HG03575 (cell line): ENCODE measurements around the gene ACTN1.

Source experiments
- ATAC-seq: cut with Tn5 transposase; IDR thresholded peaks from one replicate; pipeline ENCODE4 v1.9.1; 2021; ENCODE audit not compliant: unreplicated experiment, insufficient number of reproducible peaks, low FRiP score; ENCODE audit errors: extremely low read depth

ACTN1 gene

GRCh38 chr14:68941820-68942219 lies 37.3 kb downstream of the ACTN1 start:
- no peak for ATAC-seq

GRCh38 chr14:68940614-68941185 lies 38.4 kb downstream of the ACTN1 start:
- no peak for ATAC-seq

- ATAC-seq, result no peak
Measured at GRCh38 chr14:68939893-68940613, 39.0 kb downstream of the ACTN1 start.

- no peak for ATAC-seq
Measured at GRCh38 chr14:68939181-68939892, 39.8 kb downstream of the ACTN1 start.

- ATAC-seq, result no peak
Measured at GRCh38 chr14:68938271-68939150, 40.6 kb downstream of the ACTN1 start.

GRCh38 chr14:68937471-68938270 lies 41.4 kb downstream of the ACTN1 start:
- ATAC-seq, result no peak

GRCh38 chr14:68936980-68937379 lies 42.1 kb downstream of the ACTN1 start:
- no peak for ATAC-seq

GRCh38 chr14:68936476-68936875 lies 42.6 kb downstream of the ACTN1 start:
- ATAC-seq, result no peak

GRCh38 chr14:68935761-68936214 lies 43.3 kb downstream of the ACTN1 start:
- no peak for ATAC-seq

GRCh38 chr14:68934066-68934465 lies 45.0 kb downstream of the ACTN1 start:
- ATAC-seq, result no peak

GRCh38 chr14:68932686-68933085 lies 46.4 kb downstream of the ACTN1 start:
- ATAC-seq, result no peak

GRCh38 chr14:68932231-68932630 lies 46.9 kb downstream of the ACTN1 start:
- no peak for ATAC-seq

- ATAC-seq, result no peak
Measured at GRCh38 chr14:68931474-68932051, 47.5 kb downstream of the ACTN1 start.

- no peak for ATAC-seq
Measured at GRCh38 chr14:68931063-68931462, 48.0 kb downstream of the ACTN1 start.

GRCh38 chr14:68929623-68930307 lies 49.3 kb downstream of the ACTN1 start:
- no peak for ATAC-seq

- no peak for ATAC-seq
Measured at GRCh38 chr14:68928770-68929550, 50.1 kb downstream of the ACTN1 start.
